Kidney (tissue), 14 donors: Measurements from ENCODE around the gene DNAAF8. TPM values are rescaled to one million over a fixed set of nuclear protein-coding genes. Genes with fewer than 3 reads are reported as not detected.

Source experiments
- DNase-seq, 5 donors: peaks; one replicate each; pipeline ENCODE4 v3.0.0-alpha.2; 2013 to 2020
- FAIRE-seq: peaks from 2 replicates; lab custom pipeline; 2012; peaks lifted over from hg19 to GRCh38; lab: Jason Lieb, UNC
- H3K27ac ChIP-seq, 2 donors: one replicate each; pipeline ENCODE4 v1.7.0; 2013; ENCODE audit warnings: low read depth in 2 of 2, low read length in 2 of 2, inconsistent platforms in 1 of 2
- H3K27me3 ChIP-seq: one replicate; pipeline ENCODE4 v1.7.1; 2013; ENCODE audit warnings: low read length, inconsistent platforms; ENCODE audit not compliant: control insufficient read depth, insufficient read depth
- H3K36me3 ChIP-seq, 3 donors: one replicate each; pipeline versions ENCODE4 v1.7.0 to v1.7.1; 2013; ENCODE audit warnings: low read length in 3 of 3, control low read depth in 1 of 3, inconsistent platforms in 1 of 3; ENCODE audit not compliant: insufficient read depth in 3 of 3, control insufficient read depth in 2 of 3
- H3K4me1 ChIP-seq, 3 donors: one replicate each; pipeline versions ENCODE4 v1.7.0 to v1.7.1; 2013; ENCODE audit warnings: low read length in 3 of 3, inconsistent platforms in 1 of 3, low read depth in 1 of 3; ENCODE audit not compliant: control insufficient read depth in 2 of 3, insufficient read depth in 2 of 3
- H3K4me3 ChIP-seq, 3 donors: one replicate each; pipeline versions ENCODE4 v1.7.0 to v1.8.1; 2013; ENCODE audit warnings: low read length in 3 of 3, control low read depth in 1 of 3, inconsistent platforms in 1 of 3
- H3K9ac ChIP-seq, 3 donors: one replicate each; pipeline versions ENCODE4 v1.7.0 to v1.7.1; 2013; ENCODE audit warnings: low read length in 3 of 3, control low read depth in 1 of 3, inconsistent platforms in 1 of 3
- H3K9me3 ChIP-seq, 3 donors: one replicate each; pipeline versions ENCODE4 v1.7.0 to v1.7.1; 2013; ENCODE audit warnings: low read length in 3 of 3, control low read depth in 1 of 3, inconsistent platforms in 1 of 3; ENCODE audit not compliant: control insufficient read depth in 2 of 3, insufficient read depth in 1 of 3
- intact Hi-C: fragments of 100-400 bp; cut with DNase I; formaldehyde crosslinking; loops from one replicate; pipeline ENCODE4 v1.11.1; 2022
- polyA plus RNA-seq: library from polyadenylated mRNA; stranded (reverse); fragments of 350-450 nt; fragmentation: Illumina TruSeq; extraction: RNeasy Lipid Tissue Mini Kit (QIAGEN cat#74804); gene quantifications from one replicate; pipeline ENCODE4 v1.2.3, GENCODE V29; 2014; ENCODE audit warnings: low read depth, low replicate concordance; ENCODE audit not compliant: insufficient read depth
- total RNA-seq: library from RNA; stranded (reverse); fragmentation: NEBNext Ultra II Directional; extraction: Animal tissue kit (Norgen Biotek cat#: 25700); gene quantifications from one replicate; pipeline ENCODE4 v1.2.1, GENCODE V29; 2021
- TF ChIP-seq, protein P1 (sequence below): IDR thresholded peaks from 3 replicates; pipeline ENCODE4 v1.5.1; 2012; ENCODE audit warnings: mild to moderate bottlenecking, moderate library complexity, borderline replicate concordance; ENCODE audit not compliant: insufficient read depth; ENCODE audit errors: extremely low read depth
- donor health status: control.
- donor health status: control.
- donor health status: control.
- donor health status: control.
- donor health status: control.
- donor health status: DM: yes; HTN: yes; CAD: no.
- donor health status: Normal renal cell carcinoma (clear cell type).

DNAAF8 gene
- total and polyA plus RNA-seq, 2 donors from 2014 or later, result 1.8 to 4.0 TPM

DNA sequence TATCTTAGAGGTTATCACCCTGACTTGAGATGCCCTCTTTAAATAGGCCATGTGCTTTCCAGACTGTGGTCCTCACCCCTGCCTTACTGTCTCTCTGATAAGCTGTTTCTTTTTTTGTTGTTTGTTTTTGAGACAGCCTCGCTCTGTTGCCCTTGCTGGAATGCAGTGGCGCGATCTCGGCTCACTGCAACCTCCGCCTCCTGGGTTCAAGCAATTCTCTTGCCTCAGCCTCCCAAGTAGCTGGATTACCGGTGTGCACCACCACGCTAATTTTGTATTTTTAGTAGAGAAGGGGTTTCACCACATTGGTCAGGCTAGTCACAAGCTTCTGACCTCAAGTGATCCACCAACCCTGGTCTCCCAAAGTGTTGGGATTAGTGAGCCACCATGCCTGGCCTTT lies 54.6 kb downstream of the DNAAF8 start:
- Histone ChIP-seq H3K4me3 (no peak overlapping the region), H3K9me3 (no peaks in the 10 kb centered on the region), H3K36me3 (no peaks in the 10 kb centered on the region), H3K9ac (no peak overlapping the region), H3K4me1 (no peaks in the 10 kb centered on the region), H3K27me3 (no peaks in the 10 kb centered on the region), H3K27ac (no peak overlapping the region)
- TF ChIP-seq, protein P1, sequence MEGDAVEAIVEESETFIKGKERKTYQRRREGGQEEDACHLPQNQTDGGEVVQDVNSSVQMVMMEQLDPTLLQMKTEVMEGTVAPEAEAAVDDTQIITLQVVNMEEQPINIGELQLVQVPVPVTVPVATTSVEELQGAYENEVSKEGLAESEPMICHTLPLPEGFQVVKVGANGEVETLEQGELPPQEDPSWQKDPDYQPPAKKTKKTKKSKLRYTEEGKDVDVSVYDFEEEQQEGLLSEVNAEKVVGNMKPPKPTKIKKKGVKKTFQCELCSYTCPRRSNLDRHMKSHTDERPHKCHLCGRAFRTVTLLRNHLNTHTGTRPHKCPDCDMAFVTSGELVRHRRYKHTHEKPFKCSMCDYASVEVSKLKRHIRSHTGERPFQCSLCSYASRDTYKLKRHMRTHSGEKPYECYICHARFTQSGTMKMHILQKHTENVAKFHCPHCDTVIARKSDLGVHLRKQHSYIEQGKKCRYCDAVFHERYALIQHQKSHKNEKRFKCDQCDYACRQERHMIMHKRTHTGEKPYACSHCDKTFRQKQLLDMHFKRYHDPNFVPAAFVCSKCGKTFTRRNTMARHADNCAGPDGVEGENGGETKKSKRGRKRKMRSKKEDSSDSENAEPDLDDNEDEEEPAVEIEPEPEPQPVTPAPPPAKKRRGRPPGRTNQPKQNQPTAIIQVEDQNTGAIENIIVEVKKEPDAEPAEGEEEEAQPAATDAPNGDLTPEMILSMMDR, result no peak
- no peak for FAIRE-seq
- intact Hi-C loops, result no loop called here
- no peak for DNase-seq

DNA sequence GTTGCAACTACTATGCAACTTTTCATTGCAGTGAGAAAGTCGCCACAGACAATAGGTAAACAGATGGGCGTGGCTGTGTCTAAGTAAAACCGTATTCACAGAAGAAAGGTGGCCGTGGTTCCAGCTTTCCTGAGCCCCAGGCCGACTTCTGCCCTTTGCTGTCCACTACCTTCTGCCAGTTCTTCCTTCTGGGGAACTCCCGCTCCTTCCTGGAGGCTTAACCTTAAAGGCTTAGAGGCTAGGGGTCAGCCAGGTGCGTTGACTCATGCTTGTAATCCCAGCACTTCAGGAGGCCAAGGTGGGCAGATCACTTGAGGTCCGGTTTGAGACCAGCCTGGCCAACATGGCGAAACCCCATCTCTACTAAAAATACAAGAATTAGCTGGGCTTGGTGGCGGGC lies 55.9 kb downstream of the DNAAF8 start:
- TF ChIP-seq, protein P1, result no peak
- FAIRE-seq (no peak), DNase-seq (no peak)
- no peak overlapping the region for H3K4me3 ChIP-seq
- H3K27ac ChIP-seq, result no peak overlapping the region
- no peaks in the 10 kb centered on the region for H3K9me3 ChIP-seq
- no peaks in the 10 kb centered on the region for H3K27me3 ChIP-seq
- H3K36me3 ChIP-seq, result no peaks in the 10 kb centered on the region
- H3K9ac ChIP-seq, result no peak overlapping the region
- intact Hi-C loops, result no loop called here
- no peaks in the 10 kb centered on the region for H3K4me1 ChIP-seq

DNA sequence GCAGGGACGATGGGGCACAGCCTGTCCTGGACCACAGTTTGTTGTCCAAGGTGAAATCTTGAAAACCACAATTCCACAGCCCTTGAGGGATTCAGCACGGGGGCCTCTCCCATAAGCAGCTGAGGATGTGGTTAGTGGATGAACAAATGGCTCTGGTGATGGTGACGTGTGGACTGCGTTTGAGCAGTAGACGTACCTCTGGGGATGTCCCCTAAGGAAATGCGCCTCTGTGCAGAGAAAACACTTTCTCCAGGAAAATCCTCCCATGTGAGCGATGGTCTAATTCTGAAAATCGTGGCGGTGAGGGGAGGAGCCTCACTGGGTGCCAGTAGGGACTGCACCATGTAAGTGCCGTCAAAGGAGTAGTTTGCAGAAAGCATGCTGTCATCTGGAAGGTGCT lies 56.5 kb downstream of the DNAAF8 start:
- Histone ChIP-seq H3K27me3 (no peaks in the 10 kb centered on the region), H3K4me1 (no peaks in the 10 kb centered on the region), H3K9ac (no peak overlapping the region), H3K36me3 (no peaks in the 10 kb centered on the region), H3K9me3 (no peaks in the 10 kb centered on the region), H3K27ac (no peak overlapping the region), H3K4me3 (no peak overlapping the region)
- DNase-seq (peak in 1 of 5 donors; percentile 15), FAIRE-seq (no peak)
- intact Hi-C loops, result no loop called here
- TF ChIP-seq, protein P1, result no peak

DNA sequence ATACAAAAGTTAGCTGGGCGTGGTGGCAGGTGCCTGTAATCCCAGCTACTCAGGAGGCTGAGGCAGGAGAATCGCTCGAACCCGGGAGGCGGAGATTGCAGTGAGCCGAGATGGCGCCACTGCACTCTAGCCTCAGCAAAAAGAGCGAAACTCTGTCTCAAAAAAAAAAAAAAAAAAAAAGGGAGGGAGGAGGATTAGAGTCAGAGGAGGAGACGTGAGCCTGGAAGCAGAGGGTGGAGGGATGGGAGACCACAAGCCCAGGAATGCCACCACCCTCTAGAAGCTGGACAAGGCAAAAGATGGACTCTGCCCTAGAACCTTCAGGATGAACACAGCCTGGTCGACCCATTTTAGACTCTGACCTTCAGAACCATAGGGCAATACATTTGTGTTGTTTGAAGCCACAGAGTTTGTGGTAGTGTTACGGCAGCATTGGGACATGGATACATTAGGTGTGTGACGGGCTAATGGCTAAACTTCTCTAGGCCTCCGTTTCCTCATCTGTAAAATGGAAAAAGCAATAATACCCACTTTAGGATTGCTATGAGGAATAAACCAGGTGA lies 58.7 kb downstream of the DNAAF8 start:
- Histone ChIP-seq H3K9ac (no peak overlapping the region), H3K9me3 (no peaks in the 10 kb centered on the region), H3K36me3 (no peaks in the 10 kb centered on the region), H3K27ac (peak overlapping the region in 1 of 2 donors; percentile 0), H3K27me3 (no peaks in the 10 kb centered on the region), H3K4me3 (no peak overlapping the region), H3K4me1 (no peaks in the 10 kb centered on the region)
- intact Hi-C loops, result no loop called here
- no peak for FAIRE-seq
- DNase-seq, result no peak
- TF ChIP-seq, protein P1, result no peak
